Large intestine (tissue), 3 donors: ENCODE results near the gene GSTA2. TPM values are rescaled to one million over a fixed set of nuclear protein-coding genes. Genes with fewer than 3 reads are reported as not detected.

Experiments used
- DNase-seq, 2 donors: peaks; one replicate each; pipeline versions ENCODE4 v3.0.0 to v3.0.0-alpha.2; 2013
- H3K27ac ChIP-seq: one replicate; pipeline ENCODE4 v1.5.1; 2013; ENCODE audit warnings: low read length
- H3K27me3 ChIP-seq: 2 replicates; pipeline ENCODE4 v1.6.1; 2013; ENCODE audit warnings: low read length; ENCODE audit not compliant: control insufficient read depth, insufficient read depth
- H3K36me3 ChIP-seq: 2 replicates; pipeline ENCODE4 v1.6.1; 2013; ENCODE audit warnings: low read length; ENCODE audit not compliant: control insufficient read depth, insufficient read depth
- H3K4me1 ChIP-seq: one replicate; pipeline ENCODE4 v1.6.1; 2013; ENCODE audit warnings: low read length; ENCODE audit not compliant: control insufficient read depth, insufficient read depth
- H3K4me3 ChIP-seq: one replicate; pipeline ENCODE4 v1.5.1; 2013; ENCODE audit warnings: low read length
- H3K9me3 ChIP-seq: one replicate; pipeline ENCODE4 v1.6.1; 2013; ENCODE audit warnings: mild to moderate bottlenecking, low read depth, low read length, moderate library complexity; ENCODE audit not compliant: control insufficient read depth
- WGBS: methylation state at CpG from one replicate; pipeline ENCODE4 v1.1.5; 2013; ENCODE audit warnings: low lambda C conversion rate; ENCODE audit not compliant: insufficient coverage; 5-methylcytosine and 5-hydroxymethylcytosine counted together
- polyA plus RNA-seq: library from polyadenylated mRNA; unstranded; fragments of 120-200 nt; gene quantifications from one replicate; pipeline ENCODE4 v1.2.1, GENCODE V29; 2013

Gene GSTA2
- polyA plus RNA-seq, 1 donor = 24.0 TPM

DNA sequence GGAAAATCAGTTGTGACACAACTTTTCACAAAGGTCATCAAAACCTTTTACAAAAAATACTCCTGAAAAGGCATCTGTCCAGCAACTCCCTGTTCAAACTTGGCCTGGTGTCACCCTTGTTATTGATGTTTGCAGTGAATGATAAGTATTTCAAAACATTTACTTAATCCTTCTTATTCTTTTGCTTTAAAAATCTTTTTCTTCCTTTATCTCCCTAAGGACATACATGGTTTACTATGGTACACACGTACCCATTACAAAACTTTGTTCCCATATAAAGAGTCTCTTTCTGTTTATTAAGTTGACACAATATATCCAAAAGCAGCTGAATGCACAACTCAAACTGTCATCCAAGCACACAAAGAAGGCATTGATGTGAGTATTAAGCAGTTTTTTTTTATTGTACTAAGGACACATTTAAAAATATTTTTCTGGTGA, 17.5 kb downstream of the GSTA2 start:
- 33% methylated on average over 1 of the region's 1 CpG for WGBS
- Histone ChIP-seq H3K27me3 (no peaks in the 10 kb centered on the region), H3K36me3 (peaks cover 4% of the 10 kb centered on the region), H3K9me3 (no peaks in the 10 kb centered on the region), H3K27ac (peak overlapping the region; percentile 43), H3K4me3 (no peak overlapping the region), H3K4me1 (peaks cover 11% of the 10 kb centered on the region)
- DNase-seq = no peak

DNA sequence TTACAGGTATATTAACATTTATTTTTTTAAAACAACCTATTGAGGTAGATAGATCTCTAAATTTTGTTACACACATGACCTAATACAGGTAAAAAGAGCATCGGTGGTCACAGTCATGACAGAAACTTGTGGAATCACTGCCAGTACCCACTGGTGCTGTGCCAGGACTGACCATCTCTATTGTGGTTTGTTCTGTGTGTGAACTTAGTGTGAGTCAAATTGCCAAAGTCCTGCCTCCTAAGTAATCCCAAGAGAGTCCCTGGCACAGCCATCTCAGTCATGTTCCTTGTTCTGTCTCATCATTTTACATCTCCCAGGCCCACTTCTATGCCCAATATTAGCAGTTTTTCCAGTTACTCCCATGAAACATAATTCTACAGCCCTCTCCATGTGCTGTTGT, 21.4 kb downstream of the GSTA2 start:
- no peak for DNase-seq
- no CpG with 5 or more reads among the region's 1 CpG for WGBS
- Histone ChIP-seq H3K27ac (no peak overlapping the region), H3K4me3 (no peak overlapping the region), H3K36me3 (no peaks in the 10 kb centered on the region), H3K4me1 (peaks cover 11% of the 10 kb centered on the region), H3K9me3 (peaks cover 4% of the 10 kb centered on the region), H3K27me3 (no peaks in the 10 kb centered on the region)

DNA sequence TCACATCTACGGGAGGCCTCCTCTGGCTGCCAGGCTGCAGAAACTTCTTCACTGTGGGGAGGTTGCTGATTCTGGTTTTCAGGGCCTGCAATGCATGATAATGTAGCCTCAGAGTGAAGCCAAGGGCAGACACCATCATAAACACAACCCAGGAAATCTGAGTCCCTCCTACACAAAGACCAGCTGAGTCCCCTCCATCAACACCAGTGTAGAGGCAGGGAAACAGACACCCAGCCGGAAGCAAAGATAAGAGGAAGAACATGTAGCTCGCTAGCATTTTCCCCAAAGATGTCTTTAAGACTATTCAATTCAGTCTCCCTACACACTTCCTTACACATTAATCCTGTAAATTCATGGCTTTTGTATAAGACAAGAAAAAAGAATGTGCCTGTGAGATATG, 23.6 kb downstream of the GSTA2 start:
- peaks cover 4% of the 10 kb centered on the region for H3K9me3 ChIP-seq
- no CpG with 5 or more reads among the region's 3 CpGs for WGBS
- peaks cover 10% of the 10 kb centered on the region for H3K4me1 ChIP-seq
- DNase-seq = no peak
- H3K27ac ChIP-seq = no peak overlapping the region
- no peaks in the 10 kb centered on the region for H3K36me3 ChIP-seq
- H3K27me3 ChIP-seq = no peaks in the 10 kb centered on the region
- no peak overlapping the region for H3K4me3 ChIP-seq

DNA sequence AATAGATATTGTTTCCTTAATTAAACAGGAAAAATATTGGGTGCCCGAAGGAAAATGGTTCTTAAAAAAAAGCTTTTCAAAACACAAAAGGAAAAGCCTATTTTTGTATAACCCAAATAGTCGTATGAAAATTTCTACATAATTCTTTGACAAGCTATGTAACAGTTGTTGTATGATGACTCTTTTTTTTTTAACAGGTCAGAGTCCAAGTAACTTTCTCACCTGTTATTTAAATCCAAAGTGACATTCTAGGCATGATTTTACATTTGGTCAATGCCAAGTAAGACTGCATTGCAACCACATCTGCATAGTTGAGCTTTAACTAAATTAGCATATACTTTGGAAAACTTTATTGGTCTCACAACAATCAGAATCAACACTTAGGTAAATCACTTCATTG, 24.1 kb downstream of the GSTA2 start:
- Histone ChIP-seq H3K27me3 (no peaks in the 10 kb centered on the region), H3K9me3 (peaks cover 4% of the 10 kb centered on the region), H3K36me3 (no peaks in the 10 kb centered on the region), H3K27ac (no peak overlapping the region), H3K4me3 (no peak overlapping the region), H3K4me1 (peaks cover 15% of the 10 kb centered on the region)
- peak in 1 of 2 donors; percentile 40 for DNase-seq
- 52% methylated on average over 2 of the region's 2 CpGs for WGBS

DNA sequence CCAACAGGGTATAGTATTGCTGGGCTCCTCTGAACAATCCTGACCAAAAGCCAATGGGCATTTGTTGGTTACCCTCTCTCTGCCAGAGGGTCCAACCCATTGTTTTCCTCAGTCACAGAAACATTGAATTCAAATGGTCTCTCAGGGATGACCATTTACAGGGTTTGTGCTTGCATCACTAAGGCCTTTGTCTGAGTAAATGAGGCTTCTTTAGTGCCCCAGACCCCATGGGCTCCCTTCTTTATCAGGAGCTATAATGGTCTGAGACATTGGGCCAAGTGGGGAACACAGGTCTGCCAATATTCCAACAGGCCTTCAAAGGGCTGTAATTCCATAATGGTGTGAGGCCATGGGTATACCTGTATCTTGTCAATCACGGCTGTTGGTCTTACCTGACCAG, 27.1 kb downstream of the GSTA2 start:
- H3K4me1 ChIP-seq = peaks cover 18% of the 10 kb centered on the region
- H3K9me3 ChIP-seq = peaks cover 4% of the 10 kb centered on the region
- H3K4me3 ChIP-seq = no peak overlapping the region
- WGBS = no CpG with 5 or more reads among the region's 1 CpG
- H3K36me3 ChIP-seq = no peaks in the 10 kb centered on the region
- H3K27ac ChIP-seq = no peak overlapping the region
- H3K27me3 ChIP-seq = no peaks in the 10 kb centered on the region
- no peak for DNase-seq

- Histone ChIP-seq H3K27ac (peak overlapping the region; percentile 27), H3K4me1 (peaks cover 18% of the 10 kb centered on the region), H3K27me3 (no peaks in the 10 kb centered on the region), H3K4me3 (no peak overlapping the region), H3K36me3 (no peaks in the 10 kb centered on the region), H3K9me3 (no peaks in the 10 kb centered on the region)
- peak; percentile 61 to 81 for DNase-seq
- no CpG with 5 or more reads among the region's 6 CpGs for WGBS
Measured at GRCh38 chr6:52735071-52735470, 28.2 kb downstream of the GSTA2 start.

- Histone ChIP-seq H3K27ac (no peak overlapping the region), H3K4me3 (no peak overlapping the region), H3K36me3 (no peaks in the 10 kb centered on the region), H3K27me3 (no peaks in the 10 kb centered on the region), H3K9me3 (no peaks in the 10 kb centered on the region), H3K4me1 (peaks cover 18% of the 10 kb centered on the region)
- WGBS = 100% methylated on average over 1 of the region's 3 CpGs
- no peak for DNase-seq
Measured at GRCh38 chr6:52734072-52734471, 29.2 kb downstream of the GSTA2 start.

- no peaks in the 10 kb centered on the region for H3K9me3 ChIP-seq
- WGBS = no CpG with 5 or more reads among the region's 1 CpG
- H3K27me3 ChIP-seq = no peaks in the 10 kb centered on the region
- H3K4me3 ChIP-seq = no peak overlapping the region
- H3K27ac ChIP-seq = no peak overlapping the region
- H3K4me1 ChIP-seq = peaks cover 18% of the 10 kb centered on the region
- no peaks in the 10 kb centered on the region for H3K36me3 ChIP-seq
- DNase-seq = no peak
Measured at GRCh38 chr6:52733172-52733571, 30.1 kb downstream of the GSTA2 start.

GRCh38 chr6:52731719-52732118, 31.6 kb downstream of the GSTA2 start:
- Histone ChIP-seq H3K27me3 (no peaks in the 10 kb centered on the region), H3K4me1 (peaks cover 19% of the 10 kb centered on the region), H3K36me3 (no peaks in the 10 kb centered on the region), H3K4me3 (no peak overlapping the region), H3K27ac (no peak overlapping the region), H3K9me3 (no peaks in the 10 kb centered on the region)
- DNase-seq = no peak
- WGBS = 100% methylated on average over 1 of the region's 6 CpGs

DNA sequence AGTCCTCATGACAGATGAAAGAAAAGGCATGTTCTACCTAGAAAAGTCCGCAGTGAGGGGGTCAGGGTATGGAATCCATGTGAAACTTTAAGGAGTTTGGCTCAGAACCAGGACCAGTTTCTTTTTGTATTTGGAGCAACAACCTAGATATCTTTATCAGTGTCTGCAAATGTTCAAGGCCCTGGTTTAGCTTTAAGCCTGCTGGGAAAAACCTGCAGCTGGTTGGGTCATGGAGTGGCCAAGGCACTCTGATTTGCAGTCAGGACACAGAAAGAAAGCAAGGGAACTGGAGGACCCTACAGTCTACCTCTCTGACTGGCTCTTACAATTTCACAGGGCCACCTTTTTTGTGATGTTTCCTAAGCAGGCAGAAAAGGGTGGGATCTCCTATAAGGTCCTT, 33.7 kb downstream of the GSTA2 start:
- H3K27ac ChIP-seq = no peak overlapping the region
- DNase-seq = no peak
- no peak overlapping the region for H3K4me3 ChIP-seq
- H3K4me1 ChIP-seq = peaks cover 22% of the 10 kb centered on the region
- no peaks in the 10 kb centered on the region for H3K27me3 ChIP-seq
- no CpG with 5 or more reads among the region's 1 CpG for WGBS
- no peaks in the 10 kb centered on the region for H3K36me3 ChIP-seq
- no peaks in the 10 kb centered on the region for H3K9me3 ChIP-seq

DNA sequence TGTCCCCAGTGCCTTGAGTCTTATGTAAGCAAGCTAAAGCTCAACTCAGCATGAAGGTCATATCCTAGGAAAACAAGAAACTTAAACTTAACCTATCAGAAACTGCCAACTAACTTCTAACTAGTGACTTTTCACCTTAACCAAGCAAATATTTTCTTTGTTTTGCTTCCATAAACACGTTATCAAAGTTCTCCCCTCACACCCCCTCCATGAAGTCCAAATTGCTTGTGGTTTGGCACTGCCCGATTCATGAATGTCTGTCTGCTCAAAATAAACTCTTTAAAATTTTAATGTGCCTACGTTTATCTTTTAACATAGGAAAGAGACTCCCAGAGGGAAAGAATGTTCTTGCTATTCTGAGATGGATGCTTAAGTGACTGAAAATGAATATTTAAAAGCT, 34.9 kb downstream of the GSTA2 start:
- no peak for DNase-seq
- Histone ChIP-seq H3K36me3 (no peaks in the 10 kb centered on the region), H3K9me3 (no peaks in the 10 kb centered on the region), H3K4me1 (peaks cover 23% of the 10 kb centered on the region), H3K27ac (no peak overlapping the region), H3K27me3 (no peaks in the 10 kb centered on the region), H3K4me3 (no peak overlapping the region)
- 55% methylated on average over 2 of the region's 3 CpGs for WGBS
